GM21515 (cell line): ENCODE data around the gene GPR61.

Experiments used
- ATAC-seq: cut with Tn5 transposase; IDR thresholded peaks from one replicate; pipeline ENCODE4 v1.9.1; 2021; ENCODE audit not compliant: unreplicated experiment

GPR61 gene

DNA sequence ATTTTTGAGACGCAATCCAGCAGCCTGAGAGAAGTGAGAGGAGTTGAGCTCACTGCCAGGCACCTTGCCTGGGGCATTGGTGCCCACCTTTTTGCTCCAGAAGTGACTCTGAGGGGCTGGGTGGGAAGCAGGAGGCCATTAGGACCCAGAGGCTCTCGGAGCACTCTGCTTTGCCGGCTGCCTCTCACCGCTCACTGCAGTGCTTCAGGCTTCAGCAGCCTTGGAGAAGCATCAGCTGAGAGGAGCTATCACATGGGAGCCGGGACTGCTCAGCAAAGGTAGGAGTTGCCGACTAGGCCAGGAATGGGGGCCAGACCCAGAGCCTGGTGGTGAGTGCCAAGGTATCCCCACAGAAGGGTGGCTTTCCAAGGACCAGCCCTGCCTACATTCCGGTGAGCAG, at the start of gene GPR61:
GPR61 (plus strand) TSS at position 197 of the 400 bp plus-strand sequence. CDS start 3,151 bp downstream, outside the sequence.
- ATAC-seq: no peak

DNA sequence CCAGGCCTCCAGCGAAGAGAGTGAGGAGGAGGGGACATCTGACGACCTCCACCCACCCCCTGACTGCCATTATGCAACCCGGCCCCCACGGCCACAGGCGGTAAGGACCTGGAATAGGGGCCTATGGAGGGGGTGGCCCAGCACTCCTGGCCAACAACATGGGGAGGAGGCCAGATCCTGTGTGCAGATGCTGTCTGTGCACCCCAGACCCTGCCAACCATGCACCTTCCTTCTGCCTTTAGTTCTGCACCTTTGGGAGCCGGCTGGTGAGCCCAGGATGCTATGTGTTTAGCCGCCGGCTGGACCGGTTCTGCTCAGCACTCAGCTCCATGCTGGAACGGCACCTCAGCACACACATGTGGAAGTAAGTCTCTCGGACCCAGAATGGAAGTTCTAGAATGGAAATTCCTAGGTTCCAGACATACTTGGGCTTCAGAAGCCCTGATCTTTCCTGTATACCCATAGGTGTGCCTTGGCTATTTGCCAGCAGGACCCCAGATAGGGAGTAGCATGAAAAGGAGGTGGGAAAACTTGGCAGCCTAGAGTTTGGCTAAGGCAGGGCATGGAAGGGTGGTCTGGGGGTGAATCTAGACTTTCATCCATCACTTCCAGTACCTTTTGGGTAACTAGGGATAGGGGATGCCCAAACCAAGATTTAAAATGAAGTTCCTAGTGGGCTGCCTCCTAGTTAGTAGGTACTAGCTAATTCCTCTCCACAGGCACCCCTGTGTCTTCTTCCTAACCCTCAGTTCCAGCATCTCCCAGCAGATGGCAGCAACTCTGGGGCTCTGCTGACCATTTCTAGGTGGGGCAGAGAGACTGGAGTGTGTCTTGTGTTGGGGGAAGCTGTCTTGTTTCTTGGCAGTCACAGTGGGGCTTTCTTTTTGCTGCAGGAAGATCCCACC, 49.4 kb upstream of the GPR61 start:
- no peak for ATAC-seq

GRCh38 chr1:109490934-109491302, 48.8 kb upstream of the GPR61 start:
- ATAC-seq: no peak

- ATAC-seq: no peak
Observed at GRCh38 chr1:109491372-109491771, 48.3 kb upstream of the GPR61 start.

DNA sequence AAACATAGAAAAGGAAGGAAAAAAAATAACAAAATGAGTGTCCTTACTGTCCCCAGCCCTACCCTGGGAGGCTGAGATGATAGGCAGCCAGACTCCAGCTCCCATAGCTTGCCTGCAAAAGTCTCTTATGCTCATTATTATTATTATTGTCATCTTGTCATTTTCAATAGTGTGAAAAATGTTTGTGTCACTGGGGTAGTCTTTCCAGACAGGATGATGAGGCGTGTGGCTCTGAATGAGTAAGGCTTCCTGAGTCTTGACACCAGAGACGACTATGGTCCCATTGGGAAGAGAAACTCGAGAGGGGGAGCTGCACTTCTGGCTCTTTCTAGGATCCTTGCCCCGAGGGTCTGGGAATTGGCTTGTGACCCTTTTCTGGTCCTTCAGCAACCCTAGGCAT, 46.9 kb upstream of the GPR61 start:
- no peak for ATAC-seq

DNA sequence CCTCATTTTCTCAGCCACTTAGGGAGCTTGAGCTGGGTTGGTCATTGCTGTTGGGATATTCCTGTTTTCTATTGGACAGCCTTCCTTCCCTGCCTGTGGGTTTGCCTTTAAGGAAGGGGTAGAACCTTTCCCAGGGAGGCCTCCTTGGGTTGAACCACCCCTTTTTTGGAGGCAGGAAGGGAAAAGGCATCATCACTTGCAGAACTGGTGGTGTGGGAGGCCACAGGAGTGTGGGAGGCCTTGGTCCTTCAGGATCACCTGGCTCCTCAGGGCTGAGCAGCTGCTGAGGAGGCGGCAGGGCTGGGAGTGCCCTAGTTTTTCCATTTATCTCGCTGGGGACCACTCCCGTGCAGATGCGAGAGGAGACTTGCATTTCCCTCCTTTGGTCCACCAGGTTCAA, 46.4 kb upstream of the GPR61 start:
- no peak for ATAC-seq

DNA sequence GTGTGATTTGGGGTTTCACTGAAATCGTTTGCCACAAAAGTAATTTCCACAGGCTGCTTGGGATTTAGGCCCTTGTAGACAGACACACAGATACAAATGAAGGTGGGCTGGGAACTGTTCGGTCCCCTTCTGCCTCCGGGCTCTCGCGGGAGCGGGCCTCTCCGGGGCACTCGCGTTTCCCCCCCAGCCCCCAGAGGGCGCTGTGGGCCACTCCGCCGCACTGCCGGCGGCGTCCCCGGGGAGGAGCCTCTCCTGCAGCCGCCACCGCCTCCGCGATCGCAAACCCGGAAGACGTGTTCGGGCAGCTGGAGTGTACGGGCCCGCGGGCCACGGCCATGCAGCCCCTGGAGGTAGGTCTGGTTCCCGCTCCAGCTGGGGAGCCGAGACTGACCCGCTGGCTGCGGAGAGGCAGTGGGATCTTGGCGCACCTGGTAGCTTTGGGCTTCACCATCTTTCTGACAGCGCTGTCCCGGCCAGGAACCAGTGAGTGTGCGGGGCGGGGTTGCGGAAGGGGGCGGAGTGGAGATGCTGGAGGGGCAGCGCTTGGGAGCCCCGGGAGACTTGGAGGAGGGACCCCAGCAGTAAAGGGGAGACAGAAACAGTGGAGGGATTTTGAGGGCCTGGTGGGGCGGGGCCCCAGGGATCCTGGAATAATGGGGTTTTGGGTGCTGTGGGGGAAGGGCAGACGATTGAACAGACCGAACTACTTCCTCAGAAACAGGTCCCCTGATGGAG, 45.7 kb upstream of the GPR61 start, which contains the start of gene CYB561D1:
CYB561D1 (plus strand) TSS at position 290 of the 735 bp plus-strand sequence; CDS start at position 336, 46 bp downstream.
- ATAC-seq: peak; percentile 85

DNA sequence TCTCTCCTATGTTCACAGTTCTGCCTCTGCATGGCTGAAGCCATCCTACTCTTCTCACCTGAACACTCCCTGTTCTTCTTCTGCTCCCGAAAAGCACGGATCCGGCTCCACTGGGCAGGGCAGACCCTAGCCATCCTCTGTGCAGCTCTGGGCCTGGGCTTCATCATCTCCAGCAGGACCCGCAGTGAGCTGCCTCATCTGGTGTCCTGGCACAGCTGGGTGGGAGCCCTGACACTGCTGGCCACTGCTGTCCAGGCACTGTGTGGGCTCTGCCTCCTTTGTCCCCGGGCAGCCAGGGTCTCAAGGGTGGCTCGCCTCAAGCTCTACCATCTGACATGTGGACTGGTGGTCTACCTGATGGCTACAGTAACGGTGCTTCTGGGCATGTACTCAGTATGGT, 43.9 kb upstream of the GPR61 start:
- ATAC-seq: no peak

GRCh38 chr1:109497449-109498160, 42.1 kb upstream of the GPR61 start:
- ATAC-seq: no peak

DNA sequence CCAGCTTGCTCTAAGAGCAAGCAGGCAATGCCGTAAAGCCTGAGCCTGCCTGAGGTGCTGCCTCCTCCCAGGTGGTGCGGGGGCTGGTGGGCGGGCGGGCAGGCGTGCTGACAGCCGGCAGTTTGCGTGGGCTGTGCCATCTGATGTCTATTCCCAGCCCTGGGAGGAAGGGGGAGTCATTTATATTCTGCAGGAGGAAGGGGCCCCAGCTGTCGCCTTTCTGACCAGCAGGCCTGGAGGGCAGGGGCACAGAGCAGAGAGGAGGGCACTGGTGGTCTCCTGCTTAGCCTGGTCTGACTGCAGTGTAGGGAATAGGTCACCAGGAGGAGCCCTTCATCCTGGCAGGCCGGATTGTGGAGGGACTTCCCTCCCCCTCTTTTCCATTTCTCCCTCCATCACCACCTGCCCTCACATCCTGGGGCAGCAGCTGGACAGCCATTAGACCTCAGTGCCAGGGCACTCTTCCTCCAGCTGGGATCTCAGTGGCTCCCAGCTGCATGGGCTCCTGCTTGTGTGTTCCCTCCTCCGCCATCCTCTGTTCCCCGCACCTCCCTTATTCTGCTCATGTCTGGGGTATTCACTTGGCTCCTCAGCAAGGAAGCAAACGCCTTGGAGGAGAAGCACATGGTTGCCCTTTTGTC, 41.4 kb upstream of the GPR61 start:
- ATAC-seq: no peak

DNA sequence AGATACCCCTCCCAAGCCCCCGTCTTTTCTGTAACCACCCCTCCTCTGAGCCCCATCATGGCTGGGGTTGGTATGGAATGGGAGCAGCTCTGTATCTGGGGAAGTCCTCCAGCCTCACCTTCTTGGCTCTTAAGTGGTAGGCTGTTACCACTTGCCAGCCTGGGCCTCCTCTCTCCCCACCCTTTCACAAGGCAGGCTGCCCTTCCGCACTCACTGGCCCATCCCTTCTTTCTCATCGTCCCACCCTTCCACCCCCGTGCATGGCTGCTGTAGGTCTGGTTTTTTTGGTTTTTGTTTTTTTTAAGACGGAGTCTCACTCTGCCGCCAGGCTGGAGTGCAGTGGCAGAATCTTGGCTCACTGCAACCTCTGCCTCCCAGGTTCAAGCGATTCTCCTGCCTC, 40.6 kb upstream of the GPR61 start:
- ATAC-seq: no peak

DNA sequence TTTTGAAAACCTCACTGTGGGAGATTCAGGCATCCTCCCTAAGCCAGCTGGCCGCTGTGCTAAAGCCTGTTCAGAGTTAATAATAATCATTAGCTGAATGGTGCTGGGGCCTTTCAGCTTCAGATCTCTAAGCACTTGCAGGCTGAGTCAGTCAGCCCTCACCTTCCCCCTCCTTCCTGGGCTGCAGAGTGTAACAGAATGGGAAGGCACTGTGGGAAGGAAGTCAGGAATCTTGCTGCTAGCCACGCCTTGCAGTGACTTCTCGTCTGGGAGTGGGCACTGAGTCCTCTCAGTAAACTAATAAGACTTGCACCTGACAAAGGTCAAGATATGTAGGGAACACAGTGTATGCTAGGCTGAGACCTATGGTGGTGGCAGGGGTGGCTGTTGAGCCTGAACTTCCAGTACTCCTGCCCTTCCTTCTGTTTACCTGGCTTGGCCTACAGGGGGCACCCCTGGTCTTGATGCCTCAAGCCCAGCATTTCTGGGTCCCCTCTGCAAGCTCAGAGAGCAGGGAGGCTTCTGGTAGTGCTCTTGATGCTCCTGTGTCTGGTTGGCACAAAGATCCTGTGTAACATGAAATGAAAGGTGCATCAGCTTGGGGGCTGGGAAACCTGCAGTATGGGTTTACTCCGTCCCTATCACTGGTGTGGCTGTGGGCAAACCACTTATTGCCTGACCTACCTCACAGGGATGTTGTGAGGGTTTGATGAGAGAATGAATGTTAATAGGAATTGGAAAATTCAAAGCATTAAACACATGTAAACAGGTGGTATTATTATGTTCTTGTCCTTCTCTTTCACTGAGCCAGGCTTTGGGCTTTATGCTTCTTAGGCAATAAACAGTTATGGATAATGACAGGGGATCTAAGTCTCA, 39.8 kb upstream of the GPR61 start:
- ATAC-seq: no peak

DNA sequence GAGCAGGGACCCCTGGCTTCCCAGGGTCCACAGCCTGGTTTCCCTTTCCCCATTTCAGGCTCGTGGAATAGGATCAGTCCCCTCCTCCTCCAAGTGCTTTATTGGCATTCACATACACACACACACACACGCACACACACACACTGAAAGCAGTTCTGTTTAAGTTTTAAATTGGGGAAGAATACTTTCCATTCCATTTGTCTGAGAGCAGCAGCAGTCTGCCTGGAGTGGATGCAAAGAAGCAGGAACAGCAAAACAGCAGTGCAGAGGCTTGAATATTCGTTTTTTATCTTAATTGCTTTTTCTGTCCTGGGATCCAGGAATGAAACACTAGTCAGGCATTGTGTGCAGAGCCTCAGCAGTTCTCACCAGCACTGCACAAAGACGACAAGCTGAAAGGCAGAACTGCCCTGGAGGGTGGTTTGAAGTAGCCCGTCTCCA, 38.7 kb upstream of the GPR61 start:
- ATAC-seq: no peak

DNA sequence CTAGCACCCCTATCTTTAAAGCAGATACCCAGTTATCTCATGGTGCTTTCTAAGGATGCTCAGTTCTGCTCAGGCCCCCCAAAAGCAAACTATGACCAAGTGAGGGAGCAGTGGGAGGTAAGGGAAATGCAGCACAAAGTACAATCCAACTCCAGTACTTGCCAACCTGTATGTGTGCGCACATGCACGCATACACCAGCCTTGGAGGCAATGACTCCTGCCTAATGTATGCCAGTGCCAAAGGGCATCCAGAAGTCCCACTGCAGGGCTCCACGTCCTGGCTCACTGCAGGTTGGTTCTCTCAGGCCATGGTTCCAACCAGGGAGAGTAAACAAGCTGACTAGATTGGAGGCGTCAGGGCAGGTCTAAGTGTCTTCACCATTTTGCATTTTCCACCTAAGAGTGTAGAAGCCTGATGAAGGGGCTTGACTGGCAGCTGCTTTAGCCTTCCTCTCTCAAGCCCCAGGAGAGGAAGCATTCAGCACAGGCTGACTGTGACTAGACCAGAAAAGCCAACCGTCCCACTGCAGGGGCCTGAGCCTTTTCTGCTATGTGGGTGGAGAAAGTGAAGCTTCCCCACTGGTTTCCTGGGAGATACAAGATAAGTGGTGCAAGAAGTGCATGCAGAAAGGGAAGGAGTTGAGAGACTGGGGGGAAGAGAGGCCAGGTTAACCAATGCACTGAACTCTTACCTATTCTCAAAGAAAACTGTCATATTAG, 37.9 kb upstream of the GPR61 start:
- ATAC-seq: no peak

DNA sequence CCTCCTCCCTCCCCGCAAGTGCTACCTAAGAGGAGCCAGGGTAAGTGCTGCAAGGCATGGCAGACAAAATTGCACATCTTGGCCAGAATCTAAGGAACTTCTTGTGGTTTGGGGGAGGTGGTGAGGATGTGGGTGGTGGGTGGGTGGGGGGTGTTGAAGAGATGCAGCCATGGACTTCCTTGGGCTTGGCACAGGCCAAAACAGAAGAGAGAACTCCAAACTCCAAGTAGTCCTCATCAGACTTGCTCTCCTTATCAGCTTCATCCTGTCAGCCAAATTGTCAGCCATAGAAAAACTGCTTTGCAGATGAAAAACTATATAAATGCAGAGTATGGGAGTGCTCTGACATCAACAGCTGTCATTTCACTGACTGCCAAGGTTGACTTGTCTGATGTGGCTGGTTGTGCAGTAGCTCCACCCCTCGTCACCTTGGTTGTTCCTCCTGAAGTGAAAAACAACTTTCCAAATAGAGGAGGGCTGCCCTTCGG, 37.3 kb upstream of the GPR61 start:
- ATAC-seq: no peak

DNA sequence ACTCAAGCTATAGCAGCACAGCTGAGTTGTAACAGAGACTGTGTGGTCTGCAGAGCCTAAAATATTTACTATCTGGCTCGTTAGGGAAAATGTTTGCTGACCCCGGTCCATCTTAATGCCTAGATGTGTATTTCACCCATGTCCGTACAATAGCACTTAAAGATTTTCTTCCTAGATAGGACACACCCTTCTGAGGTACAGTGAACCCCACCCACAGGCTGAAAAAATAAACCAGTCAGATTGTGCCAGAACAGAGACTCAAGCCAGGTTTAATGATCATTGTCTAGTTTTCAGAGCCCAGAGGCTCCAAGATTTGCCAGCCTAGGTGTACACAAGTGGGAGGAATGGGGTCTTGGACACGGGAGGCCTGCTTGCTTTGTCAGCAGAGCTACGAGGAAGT, 35.7 kb upstream of the GPR61 start:
- ATAC-seq: no peak

DNA sequence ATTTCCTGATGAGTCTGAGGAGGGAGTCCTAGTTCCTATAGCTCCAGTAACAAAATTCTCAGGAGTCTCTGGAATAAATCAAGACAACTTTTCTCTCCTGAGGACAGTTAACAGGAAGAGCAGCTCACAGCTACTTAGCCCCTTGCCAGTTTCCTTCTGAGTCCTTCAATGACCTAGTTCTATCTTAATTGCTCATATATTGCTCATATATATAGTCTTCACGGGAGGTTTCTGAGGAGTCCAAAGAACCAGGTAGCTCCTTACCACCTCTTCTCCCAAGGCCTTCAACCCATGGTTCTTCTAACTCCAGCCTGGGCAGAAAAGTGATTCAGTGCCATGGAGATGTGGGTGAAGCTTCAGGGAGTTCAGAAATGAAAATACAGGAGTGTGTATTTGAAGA, 34.7 kb upstream of the GPR61 start:
- ATAC-seq: no peak

DNA sequence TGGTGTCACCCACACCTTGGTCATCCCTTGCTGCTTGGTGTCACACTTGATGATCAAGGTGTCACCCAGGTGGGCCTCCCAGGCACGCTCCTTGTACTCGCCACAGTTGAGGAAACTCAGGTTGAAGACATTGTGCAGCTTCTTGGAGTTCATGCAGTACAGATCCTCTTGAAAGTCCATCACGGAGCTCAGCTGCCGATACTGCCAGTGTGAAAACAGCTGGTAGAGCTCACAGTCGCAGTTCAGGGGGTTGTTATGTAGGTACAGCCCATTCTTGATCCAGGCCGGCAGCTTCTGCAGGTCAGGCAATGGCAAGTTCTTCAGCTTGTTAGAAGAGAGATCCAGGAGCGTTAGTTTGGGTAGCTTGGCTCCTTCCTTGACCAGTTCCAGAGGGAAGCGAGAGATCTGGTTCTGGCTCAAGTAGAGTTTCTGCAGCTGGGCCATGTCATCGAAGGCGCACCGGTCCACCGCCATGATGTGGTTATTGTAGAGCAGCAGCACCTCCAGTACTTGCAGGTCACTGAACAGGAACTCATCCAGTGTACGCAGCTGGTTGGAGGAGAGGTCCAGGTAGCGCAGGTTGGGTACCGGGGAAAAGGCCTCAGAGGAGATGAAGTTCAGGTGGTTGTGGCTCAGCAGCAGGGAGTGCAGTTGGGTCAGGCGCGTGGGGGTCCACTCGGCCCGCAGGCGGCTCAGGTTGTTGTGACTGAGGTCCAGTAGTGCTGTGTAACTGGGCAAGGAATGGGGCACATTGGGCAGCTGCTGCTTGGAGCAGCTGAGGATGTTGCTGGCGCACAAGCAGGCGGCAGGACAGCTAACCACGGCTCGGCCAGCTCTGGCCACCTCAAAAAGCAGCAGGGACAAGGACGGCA, 31.4 kb upstream of the GPR61 start:
- no peak for ATAC-seq
